ENCODE results near the gene DCTN1.

- TF ChIP-seq CTCF (IDR thresholded peaks at IDR 0.05; ENCODE audit: low read depth, low read length, poor library complexity, severe bottlenecking) = no peak
- no peak for TF ChIP-seq EZH2phosphoT487 (IDR thresholded peaks at IDR 0.05; ENCODE audit: borderline replicate concordance, low read length)
Measured at GRCh38 chr2:74367789-74368188, 12.3 kb downstream of the DCTN1 start.
